DND-41 (cell line): ENCODE data around the gene TEAD1.

Experiments
- ATAC-seq: fragments of 200-7000 bp; cut with Tn5 transposase; 3 replicates; pipeline ENCODE4 v1.9.1; 2021; ENCODE audit warnings: low read depth; ENCODE audit not compliant: insufficient read depth
- DNase-seq: peaks from one replicate; pipeline ENCODE4 v3.0.0-alpha.2; 2020
- H2AFZ ChIP-seq: 2 replicates; pipeline ENCODE4 v1.6.0; 2012; ENCODE audit warnings: low read depth, low read length
- H3K27ac ChIP-seq: 2 replicates; pipeline ENCODE4 v1.5.1; 2012; ENCODE audit warnings: low read length, inconsistent platforms
- H3K27me3 ChIP-seq: fragments of 200-600 bp; sonication (generic); 2 replicates; pipeline ENCODE4 v1.6.0; 2012; ENCODE audit warnings: low read length, mild to moderate bottlenecking, inconsistent platforms; ENCODE audit not compliant: insufficient read depth, poor library complexity
- H3K36me3 ChIP-seq: 2 replicates; pipeline ENCODE4 v1.5.1; 2012; ENCODE audit warnings: low read length, inconsistent platforms; ENCODE audit not compliant: insufficient read depth
- H3K4me1 ChIP-seq: 2 replicates; pipeline ENCODE4 v1.5.1; 2012; ENCODE audit warnings: mild to moderate bottlenecking, low read length; ENCODE audit not compliant: insufficient read depth
- H3K4me2 ChIP-seq: 2 replicates; pipeline ENCODE4 v1.6.0; 2012; ENCODE audit warnings: mild to moderate bottlenecking, moderate library complexity, low read length, inconsistent platforms; ENCODE audit not compliant: insufficient read depth
- H3K4me3 ChIP-seq, 2 experiments: fragments of 200-600 bp in 1 of 2; shearing (Covaris generic) in 1 of 2; 2 replicates each; pipeline ENCODE4 v1.5.1; 2012 to 2016; ENCODE audit warnings: inconsistent platforms in 2 of 2, low read length in 2 of 2, mild to moderate bottlenecking in 2 of 2, low read depth in 1 of 2, moderate library complexity in 1 of 2
- H3K79me2 ChIP-seq: 2 replicates; pipeline ENCODE4 v1.6.0; 2012; ENCODE audit warnings: low read length, inconsistent platforms; ENCODE audit not compliant: insufficient read depth
- H3K9ac ChIP-seq: 2 replicates; pipeline ENCODE4 v1.6.0; 2012; ENCODE audit warnings: low read depth, mild to moderate bottlenecking, inconsistent platforms, low read length, moderate library complexity
- H3K9me3 ChIP-seq: 2 replicates; pipeline ENCODE4 v1.5.1; 2012; ENCODE audit warnings: low read length, moderate library complexity, mild to moderate bottlenecking, inconsistent platforms; ENCODE audit not compliant: insufficient read depth, severe bottlenecking
- H4K20me1 ChIP-seq: 2 replicates; pipeline ENCODE4 v1.6.0; 2012; ENCODE audit warnings: low read length; ENCODE audit not compliant: insufficient read depth
- EZH2 ChIP-seq: IDR thresholded peaks from 3 replicates; pipeline ENCODE4 v1.6.1; 2012; ENCODE audit warnings: borderline replicate concordance, low read depth, mild to moderate bottlenecking, moderate library complexity, low read length, inconsistent platforms; ENCODE audit not compliant: severe bottlenecking
- TF ChIP-seq, protein P1 (sequence below): IDR thresholded peaks from 2 replicates; pipeline ENCODE4 v1.5.1; 2012; ENCODE audit warnings: borderline replicate concordance, low read length, moderate library complexity, mild to moderate bottlenecking; ENCODE audit not compliant: poor library complexity, severe bottlenecking; ENCODE audit errors: extremely low read depth

Gene TEAD1

DNA sequence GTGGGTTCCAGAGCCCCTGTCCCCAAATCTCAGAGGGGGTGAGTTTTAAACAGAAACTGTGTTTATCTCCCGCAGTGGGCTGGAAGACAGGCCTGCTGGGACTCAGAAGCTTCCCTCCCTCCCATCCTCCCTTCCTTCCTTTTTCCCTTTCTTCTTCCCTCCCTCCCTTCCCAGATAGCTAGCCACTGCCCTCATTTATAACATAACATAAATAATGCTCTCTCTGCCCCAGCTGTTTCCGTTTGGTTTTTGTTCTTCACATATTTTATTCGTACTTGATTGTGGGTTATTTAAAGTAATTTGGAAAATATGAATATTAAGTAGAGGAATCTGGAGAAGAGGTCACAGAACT lies 140.9 kb downstream of the TEAD1 start:
- ATAC-seq (no peak), DNase-seq (no peak)
- Histone ChIP-seq H3K9ac (peak overlapping the region; percentile 29; the same call in 1 of the 2 replicates), H3K4me3 (0 out of 4 replicates have a peak overlapping the region, but pooled peaks of 1 of the 2 experiments have one; percentile 2), H3K4me2 (peak overlapping the region; percentile 54), H3K36me3 (no peaks in the 10 kb centered on the region), H2AFZ (0 out of 2 replicates have a peak overlapping the region, but pooled peaks have one; percentile 14), H3K27me3 (no peaks in the 10 kb centered on the region), H4K20me1 (no peaks in the 10 kb centered on the region; the same call in 1 of the 2 replicates), H3K9me3 (no peaks in the 10 kb centered on the region), H3K79me2 (no peaks in the 10 kb centered on the region), H3K27ac (peak overlapping the region; percentile 70), H3K4me1 (peaks cover 45% of the 10 kb centered on the region)
- TF ChIP-seq EZH2 = no peak
- TF ChIP-seq, protein P1, sequence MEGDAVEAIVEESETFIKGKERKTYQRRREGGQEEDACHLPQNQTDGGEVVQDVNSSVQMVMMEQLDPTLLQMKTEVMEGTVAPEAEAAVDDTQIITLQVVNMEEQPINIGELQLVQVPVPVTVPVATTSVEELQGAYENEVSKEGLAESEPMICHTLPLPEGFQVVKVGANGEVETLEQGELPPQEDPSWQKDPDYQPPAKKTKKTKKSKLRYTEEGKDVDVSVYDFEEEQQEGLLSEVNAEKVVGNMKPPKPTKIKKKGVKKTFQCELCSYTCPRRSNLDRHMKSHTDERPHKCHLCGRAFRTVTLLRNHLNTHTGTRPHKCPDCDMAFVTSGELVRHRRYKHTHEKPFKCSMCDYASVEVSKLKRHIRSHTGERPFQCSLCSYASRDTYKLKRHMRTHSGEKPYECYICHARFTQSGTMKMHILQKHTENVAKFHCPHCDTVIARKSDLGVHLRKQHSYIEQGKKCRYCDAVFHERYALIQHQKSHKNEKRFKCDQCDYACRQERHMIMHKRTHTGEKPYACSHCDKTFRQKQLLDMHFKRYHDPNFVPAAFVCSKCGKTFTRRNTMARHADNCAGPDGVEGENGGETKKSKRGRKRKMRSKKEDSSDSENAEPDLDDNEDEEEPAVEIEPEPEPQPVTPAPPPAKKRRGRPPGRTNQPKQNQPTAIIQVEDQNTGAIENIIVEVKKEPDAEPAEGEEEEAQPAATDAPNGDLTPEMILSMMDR = no peak

DNA sequence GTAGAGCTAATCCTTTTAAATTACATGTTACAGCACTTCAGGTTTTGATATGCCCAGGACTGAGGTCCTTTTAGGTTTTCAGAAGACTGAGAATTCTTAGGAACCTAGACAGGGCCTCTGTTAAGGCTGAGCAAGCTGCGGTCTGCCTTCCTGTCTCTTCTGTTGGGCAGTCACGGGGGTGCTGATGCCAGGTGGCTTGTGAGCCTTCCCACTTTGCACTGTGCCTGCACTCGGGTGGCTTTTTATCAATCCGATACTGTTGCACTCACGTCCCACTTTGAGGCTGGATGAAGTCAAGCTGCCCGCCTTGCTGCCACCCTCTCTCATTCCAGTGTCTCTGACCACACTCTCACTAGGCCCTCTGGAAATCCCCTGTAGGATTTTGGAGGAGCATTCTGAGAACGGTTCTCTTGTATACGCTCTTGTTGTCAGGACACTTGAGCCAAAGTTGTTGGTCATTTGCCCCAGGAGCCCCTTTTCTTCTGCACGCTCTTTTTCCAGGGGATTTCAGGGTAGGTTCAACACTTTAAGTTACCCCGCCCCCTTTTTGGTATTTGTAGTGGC lies 141.8 kb downstream of the TEAD1 start:
- Histone ChIP-seq H3K36me3 (no peaks in the 10 kb centered on the region), H3K27me3 (no peaks in the 10 kb centered on the region), H2AFZ (no peak overlapping the region), H3K79me2 (no peaks in the 10 kb centered on the region), H4K20me1 (no peaks in the 10 kb centered on the region; the same call in 1 of the 2 replicates), H3K9ac (peak overlapping the region; percentile 29; the same call in 1 of the 2 replicates), H3K4me2 (peak overlapping the region; percentile 54), H3K27ac (peak overlapping the region; percentile 72), H3K4me1 (peaks cover 44% of the 10 kb centered on the region), H3K9me3 (no peaks in the 10 kb centered on the region), H3K4me3 (no peak overlapping the region)
- peak; percentile 79 for DNase-seq
- peak; percentile 87 for ATAC-seq
- no peak for TF ChIP-seq EZH2

DNA sequence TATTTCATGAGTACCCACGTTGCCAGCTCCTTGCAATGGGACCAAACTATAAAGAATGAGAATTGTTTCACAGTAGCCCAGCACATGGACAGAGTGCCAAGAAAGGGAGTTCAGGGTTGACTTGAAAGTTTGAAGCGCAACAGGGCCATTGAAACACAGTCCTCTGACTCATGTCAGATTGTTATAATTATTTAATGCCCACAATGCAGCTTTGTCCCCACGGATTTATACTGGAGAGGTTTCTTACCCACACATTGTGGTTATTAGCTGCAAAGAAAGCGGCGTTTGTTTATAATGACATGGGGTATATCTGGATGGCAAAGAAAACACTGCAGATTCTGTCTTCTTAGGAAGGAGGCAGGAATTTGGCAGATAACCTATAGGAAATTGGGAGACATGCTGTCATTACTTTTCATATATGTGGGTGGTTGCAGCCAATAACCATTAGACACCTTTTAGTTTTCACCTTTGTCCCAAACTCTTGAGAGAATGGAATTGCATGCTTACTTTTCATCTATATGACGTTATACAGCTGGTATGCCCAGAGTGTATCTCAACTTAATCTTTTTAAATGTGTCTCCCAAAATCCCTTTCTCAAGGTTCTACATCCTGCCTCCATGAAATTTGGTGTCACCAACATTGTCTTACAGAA lies 143.6 kb downstream of the TEAD1 start:
- Histone ChIP-seq H3K27me3 (no peaks in the 10 kb centered on the region), H3K4me3 (no peak overlapping the region), H3K9ac (no peak overlapping the region), H3K4me2 (no peak overlapping the region), H3K79me2 (no peaks in the 10 kb centered on the region), H2AFZ (no peak overlapping the region), H4K20me1 (no peaks in the 10 kb centered on the region; the same call in 1 of the 2 replicates), H3K36me3 (no peaks in the 10 kb centered on the region), H3K9me3 (no peaks in the 10 kb centered on the region), H3K4me1 (peaks cover 31% of the 10 kb centered on the region), H3K27ac (no peak overlapping the region)
- DNase-seq (no peak), ATAC-seq (no peak)
- no peak for TF ChIP-seq EZH2
- TF ChIP-seq, protein P1 = no peak

DNA sequence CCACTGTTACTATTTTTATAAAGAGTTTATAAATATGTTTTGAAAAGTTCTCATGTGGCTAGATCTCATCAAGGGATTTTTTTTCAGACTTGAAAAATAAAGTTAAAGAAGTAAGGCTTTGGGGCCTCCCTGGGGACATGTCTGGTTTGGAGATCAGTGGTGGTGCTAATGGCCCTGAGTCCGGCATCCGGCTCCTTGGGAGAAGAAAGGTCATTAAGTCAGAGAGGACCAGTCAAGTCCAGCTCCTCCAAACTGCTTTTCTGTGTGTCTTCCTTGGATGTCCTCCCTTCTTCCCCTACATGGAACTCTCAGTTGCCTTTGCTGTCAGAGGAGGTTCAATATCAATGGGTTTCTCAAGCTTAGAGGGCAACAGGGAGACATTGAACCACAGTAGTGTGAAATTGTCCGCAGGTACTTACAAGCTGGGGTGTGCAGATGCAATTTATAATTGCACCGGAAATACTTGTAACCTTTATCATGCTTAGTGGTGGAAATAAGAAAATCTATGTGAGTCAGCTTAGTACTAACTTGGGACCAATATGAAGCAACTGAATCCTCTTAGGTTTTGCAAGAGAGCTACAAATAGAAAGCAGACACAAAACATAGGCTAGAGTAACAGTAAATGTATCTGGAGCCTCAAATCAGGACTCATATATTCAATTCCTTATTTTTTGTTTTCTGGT lies 144.3 kb downstream of the TEAD1 start:
- no peaks in the 10 kb centered on the region for H3K79me2 ChIP-seq
- TF ChIP-seq, protein P1 = no peak
- TF ChIP-seq EZH2 = no peak
- no peak overlapping the region for H3K4me2 ChIP-seq
- no peaks in the 10 kb centered on the region for H3K36me3 ChIP-seq
- H3K4me1 ChIP-seq = peaks cover 31% of the 10 kb centered on the region
- no peaks in the 10 kb centered on the region for H3K9me3 ChIP-seq
- H3K27me3 ChIP-seq = no peaks in the 10 kb centered on the region
- H3K27ac ChIP-seq = no peak overlapping the region
- H2AFZ ChIP-seq = no peak overlapping the region
- ATAC-seq (no peak), DNase-seq (no peak)
- no peaks in the 10 kb centered on the region; the same call in 1 of the 2 replicates for H4K20me1 ChIP-seq
- H3K4me3 ChIP-seq = no peak overlapping the region
- no peak overlapping the region for H3K9ac ChIP-seq
